Raji (cell line): ENCODE data around the gene MACROD1.

Experiments used
- POLR2A ChIP-seq: IDR thresholded peaks from 2 replicates; pipeline ENCODE4 v1.6.1; 2011; ENCODE audit warnings: low read depth, low read length, control low read depth; ENCODE audit not compliant: insufficient read depth

Gene MACROD1

DNA sequence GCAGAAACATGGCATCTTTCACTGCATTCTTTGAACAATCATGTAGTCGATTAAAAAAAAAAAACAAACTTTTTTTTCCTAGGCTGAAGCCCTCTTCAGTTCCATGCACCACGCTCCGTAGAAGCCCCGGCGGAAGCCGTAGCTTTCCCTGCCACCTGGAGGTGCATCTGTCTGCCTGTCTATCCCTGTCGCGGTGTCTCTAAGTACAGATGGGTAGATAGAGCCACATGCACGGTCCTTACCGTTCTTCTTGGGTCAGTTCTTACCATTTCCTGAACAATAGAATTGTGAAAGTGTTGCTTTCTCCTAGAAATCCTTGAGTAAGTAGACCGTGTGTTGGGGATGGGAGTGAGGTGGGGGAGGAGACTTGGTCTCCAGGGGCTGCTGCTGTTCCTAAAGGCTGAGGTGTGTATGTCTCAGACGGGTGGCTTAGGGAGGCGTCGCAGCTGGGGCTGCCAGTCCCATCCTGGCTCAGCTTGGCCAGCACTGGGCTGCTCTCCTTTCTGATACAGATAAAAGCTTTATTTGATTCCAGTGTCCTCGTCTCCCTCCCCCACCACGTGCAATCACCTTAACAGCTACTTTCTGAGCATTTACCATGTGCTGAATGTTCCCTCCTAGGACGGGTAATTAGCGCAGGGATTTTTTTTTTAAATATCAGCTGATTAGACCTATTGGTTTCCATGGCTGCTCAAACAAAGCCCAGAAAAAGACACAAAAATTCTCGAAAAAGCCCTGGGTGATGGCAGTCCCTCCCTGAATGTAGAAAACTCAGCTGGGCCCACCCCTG lies 46.8 kb downstream of the MACROD1 start:
- TF ChIP-seq POLR2A: no peak

GRCh38 chr11:64117763-64118459 lies 48.0 kb downstream of the MACROD1 start:
- TF ChIP-seq POLR2A: no peak

DNA sequence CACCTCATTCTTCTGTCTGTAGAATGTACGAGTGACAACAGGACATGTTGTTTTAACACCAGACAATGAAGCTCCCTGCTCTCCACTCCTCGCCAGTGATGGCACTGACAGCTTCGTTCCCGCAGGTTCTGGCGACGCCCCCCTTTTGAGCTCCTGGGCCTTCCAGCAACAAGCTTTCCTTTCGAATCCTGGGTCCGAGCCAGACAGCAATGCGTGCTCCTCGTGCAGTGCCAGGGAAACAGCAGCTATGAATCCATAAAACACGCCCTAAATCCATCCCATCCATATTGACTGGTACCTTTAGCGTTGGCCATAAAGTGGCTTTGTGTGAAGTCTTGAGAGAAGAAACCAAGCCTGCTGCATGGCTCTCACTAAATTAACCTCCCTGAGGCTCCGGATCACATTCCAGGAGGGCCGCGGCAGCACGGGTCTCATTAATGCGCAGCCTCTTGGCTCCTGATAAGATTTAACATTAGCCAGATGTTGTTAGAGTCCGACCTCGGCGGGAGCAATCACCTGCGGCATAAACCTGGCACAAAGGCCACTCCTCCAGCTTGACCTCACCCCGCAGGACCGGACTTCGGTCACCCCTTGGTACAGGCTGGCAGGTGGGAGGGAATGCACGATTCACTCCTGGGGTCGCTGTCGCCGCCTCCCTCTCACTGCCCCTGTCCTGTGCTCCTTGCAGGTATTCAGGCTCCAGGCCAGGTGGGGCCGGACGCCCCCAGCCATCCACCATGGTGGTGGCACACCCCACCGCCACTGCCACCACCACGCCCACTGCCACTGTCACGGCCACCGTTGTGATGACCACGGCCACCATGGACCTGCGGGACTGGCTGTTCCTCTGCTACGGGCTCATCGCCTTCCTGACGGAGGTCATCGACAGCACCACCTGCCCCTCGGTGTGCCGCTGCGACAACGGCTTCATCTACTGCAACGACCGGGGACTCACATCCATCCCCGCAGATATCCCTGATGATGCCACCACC lies 50.1 kb downstream of the MACROD1 start:
- TF ChIP-seq POLR2A: no peak

DNA sequence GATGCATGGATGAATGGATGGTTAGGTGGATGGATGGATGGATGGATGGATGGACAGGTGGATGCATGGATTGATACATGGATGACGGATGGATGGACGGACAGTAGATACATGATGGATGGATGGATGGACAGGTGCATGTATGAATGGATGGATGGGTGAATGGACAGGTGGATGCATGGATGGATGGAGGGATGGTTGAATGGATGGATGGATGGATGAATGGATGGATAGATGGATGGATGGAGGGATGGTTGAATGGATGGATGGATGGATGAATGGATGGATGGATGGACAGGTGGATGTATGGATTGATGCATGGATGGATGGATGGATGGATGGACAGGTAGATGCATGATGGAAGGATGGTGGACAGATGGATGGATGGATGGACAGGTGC lies 51.7 kb downstream of the MACROD1 start:
- TF ChIP-seq POLR2A: no peak

DNA sequence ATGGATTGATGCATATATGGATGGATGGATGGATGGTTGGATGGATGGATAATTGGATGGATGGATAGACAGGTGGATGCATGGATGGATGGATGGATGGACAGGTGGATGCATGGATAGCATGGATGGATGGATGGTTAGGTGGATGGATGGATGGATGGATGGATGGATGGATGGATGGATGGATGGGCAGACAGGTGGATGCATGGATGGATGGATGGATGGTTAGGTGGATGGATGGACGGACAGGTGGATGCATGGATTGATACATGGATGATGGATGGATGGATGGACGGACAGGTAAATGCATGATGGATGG lies 52.5 kb downstream of the MACROD1 start:
- TF ChIP-seq POLR2A: no peak

DNA sequence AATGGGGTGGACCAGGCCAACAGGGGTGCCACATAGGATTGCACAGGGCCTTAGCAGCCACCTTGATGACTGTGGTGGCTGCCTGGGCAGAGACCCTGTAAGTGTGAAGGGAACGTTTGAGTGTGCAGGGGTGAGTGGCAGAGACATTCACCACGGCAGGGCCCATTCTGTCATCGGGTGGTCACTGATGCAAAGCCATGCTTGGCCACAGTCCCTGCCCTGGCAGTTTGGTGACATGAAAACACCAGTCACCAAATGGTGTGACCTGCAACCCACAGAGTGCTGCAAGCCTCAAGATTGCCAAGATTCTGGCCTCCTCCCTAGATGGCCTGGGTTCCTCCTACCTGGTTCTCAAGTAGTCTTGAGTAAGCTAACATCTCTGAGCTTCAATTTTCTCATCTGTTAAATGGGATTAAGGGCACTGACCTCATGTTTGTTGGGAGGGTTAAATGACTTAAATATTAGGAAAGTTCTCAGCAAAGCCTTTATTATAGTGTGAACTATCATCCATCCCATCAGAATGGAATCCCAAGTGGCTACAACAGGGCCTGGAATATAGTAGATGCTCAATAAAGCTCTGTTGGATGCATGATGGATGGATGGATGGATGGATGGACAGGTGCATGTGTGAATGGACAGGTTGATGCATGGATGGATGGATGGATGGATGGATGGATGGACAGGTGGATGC lies 53.0 kb downstream of the MACROD1 start:
- no peak for TF ChIP-seq POLR2A

DNA sequence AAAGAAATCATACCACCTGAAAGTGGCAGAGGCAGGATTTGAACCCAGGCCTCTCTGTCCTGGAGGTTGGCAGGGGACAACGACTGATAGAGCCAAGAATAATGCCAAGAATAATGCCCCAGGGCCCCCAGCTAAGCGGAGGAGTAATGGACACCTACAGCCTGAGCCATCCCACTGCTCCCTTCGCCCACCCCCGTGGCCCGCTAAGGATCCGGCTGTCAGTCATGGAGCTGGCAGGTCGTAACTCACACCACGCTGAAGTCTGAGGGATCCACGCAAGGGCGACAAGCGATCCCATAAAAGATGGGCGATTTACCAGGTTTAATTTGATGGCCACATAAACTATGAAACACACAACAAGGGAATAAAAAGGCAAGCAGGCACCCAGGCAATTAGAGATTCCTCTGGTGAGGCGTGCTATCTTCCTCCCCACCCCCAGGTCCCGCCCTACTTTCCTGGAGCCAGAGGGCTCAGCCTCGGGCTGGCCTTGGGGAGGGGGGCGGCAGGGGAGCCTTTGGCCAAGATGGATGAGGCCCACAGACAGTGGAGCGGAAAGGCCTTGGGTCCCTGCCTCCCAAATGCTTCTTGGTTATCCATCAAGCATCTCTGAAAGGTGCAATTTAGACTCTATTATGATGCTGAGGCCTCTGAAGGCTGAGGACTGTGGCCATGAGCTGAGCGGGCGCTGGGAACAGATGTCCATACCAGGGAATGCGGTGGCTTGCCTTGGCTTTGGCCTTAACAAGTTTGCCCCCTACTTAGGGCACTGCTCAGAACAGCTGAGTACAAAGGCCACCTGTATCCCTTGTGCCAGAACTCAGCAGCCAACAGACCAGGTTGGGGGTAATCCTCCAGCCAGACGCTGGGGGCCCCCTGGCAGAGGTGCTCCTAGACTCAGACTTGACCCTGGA lies 55.2 kb downstream of the MACROD1 start:
- TF ChIP-seq POLR2A: no peak

- TF ChIP-seq POLR2A: no peak
Observed at GRCh38 chr11:64109332-64109731, 56.6 kb downstream of the MACROD1 start.

DNA sequence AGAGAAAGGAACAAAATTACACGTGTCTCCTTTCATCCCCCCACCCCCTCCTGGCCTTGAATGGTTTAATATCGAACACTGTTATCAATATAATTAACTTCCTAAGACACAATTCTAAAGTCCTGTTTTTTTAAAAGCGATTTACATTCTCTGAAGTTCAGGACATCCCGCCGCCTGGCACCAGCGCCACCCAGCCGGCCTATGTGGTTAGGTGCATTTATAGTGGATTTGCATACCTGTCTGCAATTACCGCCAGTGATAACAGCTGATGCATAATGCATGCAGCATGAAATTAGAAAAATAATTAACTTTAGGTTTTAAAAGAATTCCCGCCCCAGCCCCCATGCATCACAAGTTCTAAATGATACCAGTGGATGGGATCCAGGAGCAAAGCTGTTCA lies 58.6 kb downstream of the MACROD1 start:
- TF ChIP-seq POLR2A: no peak

- no peak for TF ChIP-seq POLR2A
Observed at GRCh38 chr11:64104632-64105031, 61.3 kb downstream of the MACROD1 start.

DNA sequence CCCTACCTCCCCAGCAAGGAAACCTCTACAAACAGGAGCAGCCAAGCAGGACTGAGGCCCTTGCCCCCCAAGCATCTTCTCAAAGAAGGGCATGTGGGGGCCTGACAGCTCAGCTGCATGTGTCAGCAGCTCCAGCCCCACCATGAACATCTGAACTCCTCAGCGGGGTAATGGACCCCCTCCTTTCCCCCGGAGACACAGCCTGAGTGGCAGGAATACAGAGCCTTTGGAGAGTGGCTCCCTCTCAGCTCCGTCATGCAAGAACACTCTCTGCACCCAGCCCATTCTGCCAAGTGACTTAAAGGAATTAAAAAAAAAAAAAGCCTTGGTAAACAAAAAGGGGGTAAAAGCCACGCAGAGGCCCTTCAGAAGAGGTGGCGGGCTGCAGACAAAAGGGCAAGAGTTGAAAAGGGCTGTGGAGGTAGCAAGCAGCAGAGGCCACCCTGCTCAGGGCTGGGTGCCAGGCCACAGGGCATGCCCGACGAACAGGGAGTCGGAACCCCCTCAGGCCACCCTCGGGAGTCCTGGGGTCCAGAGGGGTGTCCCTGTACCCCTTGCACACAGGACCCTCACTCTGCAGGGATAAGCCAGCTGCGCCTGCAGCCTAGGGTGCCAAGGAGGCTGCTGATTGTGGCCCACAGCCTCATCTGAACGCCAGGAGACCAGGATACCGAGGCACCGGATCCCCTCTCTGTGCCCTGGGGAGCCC lies 62.5 kb downstream of the MACROD1 start:
- TF ChIP-seq POLR2A: no peak

GRCh38 chr11:64102005-64102738 lies 63.7 kb downstream of the MACROD1 start:
- TF ChIP-seq POLR2A: no peak

GRCh38 chr11:64101461-64101860 lies 64.5 kb downstream of the MACROD1 start:
- no peak for TF ChIP-seq POLR2A

GRCh38 chr11:64100782-64101353 lies 65.0 kb downstream of the MACROD1 start:
- TF ChIP-seq POLR2A: no peak
